ENCODE results near the gene ADCY9. TPM values are rescaled to one million over a fixed set of nuclear protein-coding genes. Genes with fewer than 3 reads are reported as not detected.

Gene ADCY9
- total RNA-seq (10 to 100 TPM; 12.5 to 28.0 (median 13.8) TPM), polyA plus RNA-seq (10 to 100 TPM in 1 of 3 donors, 1 to 10 TPM in 2; 1.8 to 11.9 (median 2.8) TPM)

- intact Hi-C loops (cut with DNase I): loop anchor here (1.0 to 5.0 kb wide), 5 partner anchors 64 to 424 kb away; no protein-coding TSS in a partner anchor
- TF ChIP-seq POLR2AphosphoS5 (IDR thresholded peaks at IDR 0.05) (peak in 3 of 4 donors; percentile 36 to 66 (median 62)), POLR2A (IDR thresholded peaks at IDR 0.05) (no peak)
- Histone ChIP-seq H3K4me3 (peak within 1 kb of the TSS; percentile 53 to 75 (median 63)), H3K4me1 (peaks cover 0 to 44% (median 40%) of the 10 kb centered on the region in 4 donors), H3K27ac (peak within 1 kb of the TSS; percentile 78 to 88 (median 84)), H3K27me3 (no peaks in the 10 kb centered on the region), H3K36me3 (no peaks in the 10 kb centered on the region), H3K9me3 (no peaks in the 10 kb centered on the region)
- 2% methylated on average over 105 of the region's 105 CpGs for WGBS, 2 donors
- peak; percentile 85 for DNase-seq
Measured at GRCh38 chr16:4116325-4117249, at the start of gene ADCY9. Gene ADCY9, minus strand, starts transcription at chr16:4116442. Its CDS starts 1,000 bp downstream, at chr16:4115442.

DNA sequence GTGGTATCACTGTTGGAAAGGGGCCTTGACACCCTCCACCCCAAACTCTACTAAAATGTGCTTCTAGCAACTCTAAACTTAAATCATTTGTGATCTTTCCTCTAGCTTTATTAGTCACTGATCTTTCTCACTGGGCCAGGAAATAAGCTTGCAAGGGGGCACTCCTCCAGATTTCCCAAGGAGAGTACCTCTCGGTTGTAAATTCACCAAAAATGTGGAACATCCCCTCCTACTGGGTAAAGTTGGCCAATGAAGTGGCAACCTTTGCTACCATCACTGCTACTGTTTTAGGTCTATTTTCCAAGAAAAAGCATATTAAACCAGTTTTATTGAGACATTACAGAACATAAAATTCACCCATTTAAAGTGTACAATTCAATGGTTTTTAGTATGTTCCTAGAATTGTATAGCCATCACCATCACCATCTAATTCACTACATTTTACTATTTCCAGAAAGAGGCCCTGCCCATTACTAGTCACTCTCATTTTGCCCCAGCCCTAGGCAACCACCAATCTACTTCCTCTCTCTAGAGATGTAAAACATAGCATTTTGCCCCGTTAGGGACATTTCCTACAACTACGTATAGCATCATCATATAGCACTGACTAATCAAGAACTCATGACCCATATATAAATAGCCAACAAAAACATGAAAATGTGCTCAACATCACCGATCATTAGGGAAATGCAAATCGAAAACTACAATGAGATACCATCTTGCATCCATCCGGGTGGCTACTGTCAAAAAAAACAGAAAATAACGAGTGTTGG is 44.6 kb upstream of the ADCY9 start:
- no peaks in the 10 kb centered on the region for H3K36me3 ChIP-seq
- H3K9me3 ChIP-seq: no peaks in the 10 kb centered on the region
- no peak overlapping the region for H3K4me3 ChIP-seq
- 84 to 88% methylated on average over 7 of the region's 7 CpGs for WGBS, 2 donors
- intact Hi-C loops (cut with DNase I): no loop called here
- H3K4me1 ChIP-seq: no peaks in the 10 kb centered on the region
- no peak for DNase-seq
- H3K27me3 ChIP-seq: no peaks in the 10 kb centered on the region
- H3K27ac ChIP-seq: no peak overlapping the region
- no peak for TF ChIP-seq POLR2A (IDR thresholded peaks at IDR 0.05)
- no peak for TF ChIP-seq POLR2AphosphoS5 (IDR thresholded peaks at IDR 0.05)
- TF ChIP-seq, protein P1, sequence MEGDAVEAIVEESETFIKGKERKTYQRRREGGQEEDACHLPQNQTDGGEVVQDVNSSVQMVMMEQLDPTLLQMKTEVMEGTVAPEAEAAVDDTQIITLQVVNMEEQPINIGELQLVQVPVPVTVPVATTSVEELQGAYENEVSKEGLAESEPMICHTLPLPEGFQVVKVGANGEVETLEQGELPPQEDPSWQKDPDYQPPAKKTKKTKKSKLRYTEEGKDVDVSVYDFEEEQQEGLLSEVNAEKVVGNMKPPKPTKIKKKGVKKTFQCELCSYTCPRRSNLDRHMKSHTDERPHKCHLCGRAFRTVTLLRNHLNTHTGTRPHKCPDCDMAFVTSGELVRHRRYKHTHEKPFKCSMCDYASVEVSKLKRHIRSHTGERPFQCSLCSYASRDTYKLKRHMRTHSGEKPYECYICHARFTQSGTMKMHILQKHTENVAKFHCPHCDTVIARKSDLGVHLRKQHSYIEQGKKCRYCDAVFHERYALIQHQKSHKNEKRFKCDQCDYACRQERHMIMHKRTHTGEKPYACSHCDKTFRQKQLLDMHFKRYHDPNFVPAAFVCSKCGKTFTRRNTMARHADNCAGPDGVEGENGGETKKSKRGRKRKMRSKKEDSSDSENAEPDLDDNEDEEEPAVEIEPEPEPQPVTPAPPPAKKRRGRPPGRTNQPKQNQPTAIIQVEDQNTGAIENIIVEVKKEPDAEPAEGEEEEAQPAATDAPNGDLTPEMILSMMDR (IDR thresholded peaks at IDR 0.05): no peak
- TF ChIP-seq EP300 (IDR thresholded peaks at IDR 0.05): no peak

- WGBS, 2 donors: 95 to 96% methylated on average over 17 of the region's 17 CpGs
- intact Hi-C loops (cut with DNase I): no loop called here
- H3K9me3 ChIP-seq: no peaks in the 10 kb centered on the region
- H3K27ac ChIP-seq: no peak overlapping the region
- no peaks in the 10 kb centered on the region for H3K27me3 ChIP-seq
- no peaks in the 10 kb centered on the region for H3K4me1 ChIP-seq
- H3K36me3 ChIP-seq: no peaks in the 10 kb centered on the region
- no peak for DNase-seq
- TF ChIP-seq POLR2A (IDR thresholded peaks at IDR 0.05) (no peak), POLR2AphosphoS5 (IDR thresholded peaks at IDR 0.05) (no peak), EP300 (IDR thresholded peaks at IDR 0.05) (no peak)
- TF ChIP-seq, protein P1 (IDR thresholded peaks at IDR 0.05): no peak
- H3K4me3 ChIP-seq: no peak overlapping the region
Measured at GRCh38 chr16:4159726-4160125, 43.5 kb upstream of the ADCY9 start.

GRCh38 chr16:4158143-4159093 is 42.2 kb upstream of the ADCY9 start:
- WGBS, 2 donors: 65 to 76% methylated on average over 13 of the region's 13 CpGs
- Histone ChIP-seq H3K9me3 (no peaks in the 10 kb centered on the region), H3K27ac (no peak overlapping the region), H3K36me3 (no peaks in the 10 kb centered on the region), H3K4me1 (no peaks in the 10 kb centered on the region), H3K27me3 (no peaks in the 10 kb centered on the region), H3K4me3 (no peak overlapping the region)
- TF ChIP-seq, protein P1 (IDR thresholded peaks at IDR 0.05): no peak
- TF ChIP-seq EP300 (IDR thresholded peaks at IDR 0.05): no peak
- no peak for DNase-seq
- intact Hi-C loops (cut with DNase I): no loop called here
